Measurements from ENCODE around the gene BMP10.

- TF ChIP-seq CTCF (IDR thresholded peaks at IDR 0.05) = no peak
- TF ChIP-seq ZFX (IDR thresholded peaks at IDR 0.05; ENCODE audit: borderline replicate concordance) = no peak
These were observed 37.3 kb upstream of the BMP10 start for GRCh38 chr2:68908392-68908970.

Data from 22Rv1 (cell line).